8988T (cell line): ENCODE measurements around the gene ITFG1.

Experiments used
- DNase-seq: peaks from one replicate; pipeline ENCODE4 v3.0.0; 2011

The ITFG1 gene

GRCh38 chr16:47320546-47321310 is 140.1 kb downstream of the ITFG1 start:
- DNase-seq: no peak

GRCh38 chr16:47317465-47318240 is 143.2 kb downstream of the ITFG1 start:
- DNase-seq: no peak

- DNase-seq: no peak
Observed at GRCh38 chr16:47316442-47317015, 144.3 kb downstream of the ITFG1 start.

- DNase-seq: no peak
Observed at GRCh38 chr16:47311738-47312505, 148.9 kb downstream of the ITFG1 start.

- no peak for DNase-seq
Observed at GRCh38 chr16:47310792-47311211, 150.1 kb downstream of the ITFG1 start.

GRCh38 chr16:47309581-47310312 is 151.1 kb downstream of the ITFG1 start:
- DNase-seq: no peak

GRCh38 chr16:47308601-47309000 is 152.3 kb downstream of the ITFG1 start:
- no peak for DNase-seq

- DNase-seq: no peak
Observed at GRCh38 chr16:47304563-47304962, 156.3 kb downstream of the ITFG1 start.

- no peak for DNase-seq
Observed at GRCh38 chr16:47299587-47299986, 161.3 kb downstream of the ITFG1 start.

GRCh38 chr16:47284999-47285398 is 175.9 kb downstream of the ITFG1 start:
- no peak for DNase-seq

- DNase-seq: no peak
Observed at GRCh38 chr16:47278306-47278970, 182.4 kb downstream of the ITFG1 start.

- no peak for DNase-seq
Observed at GRCh38 chr16:47276522-47276921, 184.3 kb downstream of the ITFG1 start.

GRCh38 chr16:47262938-47263337 is 197.9 kb downstream of the ITFG1 start:
- no peak for DNase-seq

GRCh38 chr16:47260503-47260902 is 200.4 kb downstream of the ITFG1 start:
- DNase-seq: no peak

- DNase-seq: peak; percentile 20
Observed at GRCh38 chr16:47258874-47259461, 201.9 kb downstream of the ITFG1 start.

- DNase-seq: no peak
Observed at GRCh38 chr16:47254756-47255155, 206.1 kb downstream of the ITFG1 start.

GRCh38 chr16:47250983-47251382 is 209.9 kb downstream of the ITFG1 start:
- DNase-seq: no peak

- DNase-seq: no peak
Observed at GRCh38 chr16:47247690-47248089, 213.2 kb downstream of the ITFG1 start.

- DNase-seq: no peak
Observed at GRCh38 chr16:47244206-47244605, 216.7 kb downstream of the ITFG1 start.

- no peak for DNase-seq
Observed at GRCh38 chr16:47241061-47241460, 219.8 kb downstream of the ITFG1 start.

GRCh38 chr16:47236716-47237115 is 224.1 kb downstream of the ITFG1 start:
- DNase-seq: no peak
